ENCODE data around the gene ALDH8A1. TPM values are rescaled to one million over a fixed set of nuclear protein-coding genes. Genes with fewer than 3 reads are reported as not detected.

The ALDH8A1 gene
- total and polyA plus RNA-seq, 10 of the 15 experiments (the other 5 are each of a cell fraction or from before 2014, with no cell fraction given) = 0.13 to 1.8 (median 0.62) TPM; not detected in 3

DNA sequence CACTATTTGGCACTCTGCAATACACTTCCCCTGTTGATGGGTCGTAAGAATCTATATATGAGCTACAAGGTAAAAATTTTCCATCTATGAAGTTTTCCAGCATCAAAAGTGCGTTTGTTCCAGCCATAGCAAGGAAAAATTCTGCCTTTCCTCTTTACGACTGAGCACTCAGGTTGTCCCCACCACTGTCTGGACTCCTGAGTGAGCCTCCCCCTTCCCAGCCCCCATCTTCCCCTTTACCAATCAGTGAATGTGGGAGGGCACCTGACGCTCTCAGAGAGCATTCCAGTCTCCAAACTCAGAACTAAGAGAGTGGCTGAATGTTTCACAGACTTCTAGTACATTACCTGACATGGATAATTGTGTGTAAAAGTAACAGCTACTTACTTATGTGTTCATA lies at the start of gene ALDH8A1 (continued):
- TF ChIP-seq HDAC2 (IDR thresholded peaks at IDR 0.05) (no peak), RAD51 (IDR thresholded peaks at IDR 0.05) (no peak), MYB (IDR thresholded peaks at IDR 0.05; ENCODE audit: borderline replicate concordance, low read depth, low read length) (no peak), EGR1 (IDR thresholded peaks at IDR 0.05; ENCODE audit: borderline replicate concordance in 1 of 2, low read depth in 2 of 2, low read length in 2 of 2) (no peak)
- TF ChIP-seq, protein P1, sequence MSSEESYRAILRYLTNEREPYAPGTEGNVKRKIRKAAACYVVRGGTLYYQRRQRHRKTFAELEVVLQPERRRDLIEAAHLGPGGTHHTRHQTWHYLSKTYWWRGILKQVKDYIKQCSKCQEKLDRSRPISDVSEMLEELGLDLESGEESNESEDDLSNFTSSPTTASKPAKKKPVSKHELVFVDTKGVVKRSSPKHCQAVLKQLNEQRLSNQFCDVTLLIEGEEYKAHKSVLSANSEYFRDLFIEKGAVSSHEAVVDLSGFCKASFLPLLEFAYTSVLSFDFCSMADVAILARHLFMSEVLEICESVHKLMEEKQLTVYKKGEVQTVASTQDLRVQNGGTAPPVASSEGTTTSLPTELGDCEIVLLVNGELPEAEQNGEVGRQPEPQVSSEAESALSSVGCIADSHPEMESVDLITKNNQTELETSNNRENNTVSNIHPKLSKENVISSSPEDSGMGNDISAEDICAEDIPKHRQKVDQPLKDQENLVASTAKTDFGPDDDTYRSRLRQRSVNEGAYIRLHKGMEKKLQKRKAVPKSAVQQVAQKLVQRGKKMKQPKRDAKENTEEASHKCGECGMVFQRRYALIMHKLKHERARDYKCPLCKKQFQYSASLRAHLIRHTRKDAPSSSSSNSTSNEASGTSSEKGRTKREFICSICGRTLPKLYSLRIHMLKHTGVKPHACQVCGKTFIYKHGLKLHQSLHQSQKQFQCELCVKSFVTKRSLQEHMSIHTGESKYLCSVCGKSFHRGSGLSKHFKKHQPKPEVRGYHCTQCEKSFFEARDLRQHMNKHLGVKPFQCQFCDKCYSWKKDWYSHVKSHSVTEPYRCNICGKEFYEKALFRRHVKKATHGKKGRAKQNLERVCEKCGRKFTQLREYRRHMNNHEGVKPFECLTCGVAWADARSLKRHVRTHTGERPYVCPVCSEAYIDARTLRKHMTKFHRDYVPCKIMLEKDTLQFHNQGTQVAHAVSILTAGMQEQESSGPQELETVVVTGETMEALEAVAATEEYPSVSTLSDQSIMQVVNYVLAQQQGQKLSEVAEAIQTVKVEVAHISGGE (CRISPR knock-in tag; IDR thresholded peaks at IDR 0.05) = no peak
- TF ChIP-seq, protein P2, sequence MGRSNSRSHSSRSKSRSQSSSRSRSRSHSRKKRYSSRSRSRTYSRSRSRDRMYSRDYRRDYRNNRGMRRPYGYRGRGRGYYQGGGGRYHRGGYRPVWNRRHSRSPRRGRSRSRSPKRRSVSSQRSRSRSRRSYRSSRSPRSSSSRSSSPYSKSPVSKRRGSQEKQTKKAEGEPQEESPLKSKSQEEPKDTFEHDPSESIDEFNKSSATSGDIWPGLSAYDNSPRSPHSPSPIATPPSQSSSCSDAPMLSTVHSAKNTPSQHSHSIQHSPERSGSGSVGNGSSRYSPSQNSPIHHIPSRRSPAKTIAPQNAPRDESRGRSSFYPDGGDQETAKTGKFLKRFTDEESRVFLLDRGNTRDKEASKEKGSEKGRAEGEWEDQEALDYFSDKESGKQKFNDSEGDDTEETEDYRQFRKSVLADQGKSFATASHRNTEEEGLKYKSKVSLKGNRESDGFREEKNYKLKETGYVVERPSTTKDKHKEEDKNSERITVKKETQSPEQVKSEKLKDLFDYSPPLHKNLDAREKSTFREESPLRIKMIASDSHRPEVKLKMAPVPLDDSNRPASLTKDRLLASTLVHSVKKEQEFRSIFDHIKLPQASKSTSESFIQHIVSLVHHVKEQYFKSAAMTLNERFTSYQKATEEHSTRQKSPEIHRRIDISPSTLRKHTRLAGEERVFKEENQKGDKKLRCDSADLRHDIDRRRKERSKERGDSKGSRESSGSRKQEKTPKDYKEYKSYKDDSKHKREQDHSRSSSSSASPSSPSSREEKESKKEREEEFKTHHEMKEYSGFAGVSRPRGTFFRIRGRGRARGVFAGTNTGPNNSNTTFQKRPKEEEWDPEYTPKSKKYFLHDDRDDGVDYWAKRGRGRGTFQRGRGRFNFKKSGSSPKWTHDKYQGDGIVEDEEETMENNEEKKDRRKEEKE (IDR thresholded peaks at IDR 0.05) = no peak
